Adrenal gland (tissue), 12 donors: Measurements from ENCODE around the gene DGKG. TPM values are rescaled to one million over a fixed set of nuclear protein-coding genes. Genes with fewer than 3 reads are reported as not detected.

Source experiments
- DNase-seq, 7 donors: peaks; one replicate each; pipeline ENCODE4 v3.0.0-alpha.2; 2019 to 2020
- H3K27ac ChIP-seq, 5 donors: fragments of 200-600 bp; sonication (generic) in 4 of 5; 1 replicate in 3 of 5; 2 replicates in 2 of 5; pipeline versions ENCODE4 v1.5.1 to v1.8.0; 2016 to 2020; ENCODE audit warnings: mild to moderate bottlenecking in 1 of 5
- H3K27me3 ChIP-seq: fragments of 200-600 bp; 2 replicates; pipeline ENCODE4 v1.8.0; 2021
- H3K36me3 ChIP-seq, 2 donors: fragments of 200-600 bp; replicated peaks in 1 of 2; 1 replicate in 1 of 2; 2 replicates in 1 of 2; pipeline versions ENCODE4 v1.5.1 to v1.8.0; 2018 to 2022
- H3K4me1 ChIP-seq, 2 donors: fragments of 200-600 bp; replicated peaks in 1 of 2; 1 replicate in 1 of 2; 2 replicates in 1 of 2; pipeline versions ENCODE4 v1.5.1 to v1.8.0; 2018 to 2021
- H3K4me3 ChIP-seq, 4 donors: fragments of 200-600 bp; sonication (generic) in 3 of 4; one replicate each; pipeline ENCODE4 v1.5.1; 2016 to 2018
- H3K9me3 ChIP-seq, 3 donors: fragments of 200-600 bp; sonication (generic) in 1 of 3; replicated peaks in 1 of 3; 1 replicate in 2 of 3; 2 replicates in 1 of 3; pipeline versions ENCODE4 v1.5.1 to v1.8.0; 2016 to 2021
- POLR2A ChIP-seq, 2 donors: fragments of 450-650 bp; IDR thresholded peaks; one replicate each; pipeline ENCODE4 v1.6.1; 2017; ENCODE audit warnings: antibody characterized with exemption in 2 of 2, mild to moderate bottlenecking in 2 of 2, moderate library complexity in 1 of 2
- WGBS, 4 donors: extraction: QIAGEN DNeasy Blood & Tissue Kit in 2 of 4; methylation state at CpG; one replicate each; pipeline versions ENCODE4 v1.1.5 to v1.1.7; 2013 to 2017; 5-methylcytosine and 5-hydroxymethylcytosine counted together
- intact Hi-C, 2 donors: fragments of 100-400 bp; cut with DNase I; formaldehyde crosslinking; loops; one replicate each; pipeline versions ENCODE4 v1.14.1 to v1.15.0; 2022 to 2023
- polyA plus RNA-seq, 3 donors: library from polyadenylated mRNA; stranded (reverse); fragments of 200-250 nt in 2 of 3; fragments of 350-450 nt in 1 of 3; fragmentation: Illumina TruSeq in 1 of 3; extraction: RNeasy Lipid Tissue Mini Kit (QIAGEN cat#74804) in 1 of 3; gene quantifications; one replicate each; pipeline ENCODE4 v1.2.3, GENCODE V29; 2013 to 2014
- total RNA-seq, 9 donors: library from RNA; depleted of rRNA in 4 of 9; stranded (reverse); fragments of >200 nt in 4 of 9; fragments of 120-200 nt in 1 of 9; fragmentation: NEBNext Ultra II Directional in 1 of 9; extraction: Animal tissue kit (Norgen Biotek cat#: 25700) in 1 of 9; gene quantifications; one replicate each; pipeline versions ENCODE4 v1.1.0 to v1.2.4, GENCODE V29; 2013 to 2023
- TF ChIP-seq, protein P1 (sequence below), 6 experiments: fragments of 450-650 bp in 4 of 6; fragments of 200-600 bp in 2 of 6; sonication (generic) in 1 of 6; IDR thresholded peaks; 1 replicate in 5 of 6; 2 replicates in 1 of 6; pipeline versions ENCODE4 v1.5.1 to v1.8.0; 2016 to 2021; ENCODE audit warnings: antibody characterized with exemption in 6 of 6, mild to moderate bottlenecking in 2 of 6, moderate library complexity in 1 of 6
- donor health status: healthy with polysubstance abuse.
- donor health status: Bipolar disorder and iron deficiency.
- donor health status: DM: yes; HTN: yes; CAD: no.
- donor health status: DM: no; HTN: no; CAD: no.
- donor health status: DM: no; HTN: no; CAD: no.
- donor health status: DM: yes; HTN: yes; CAD: no.

DGKG gene
- total and polyA plus RNA-seq, 12 donors, result 2.9 to 43.7 (median 28.3) TPM

DNA sequence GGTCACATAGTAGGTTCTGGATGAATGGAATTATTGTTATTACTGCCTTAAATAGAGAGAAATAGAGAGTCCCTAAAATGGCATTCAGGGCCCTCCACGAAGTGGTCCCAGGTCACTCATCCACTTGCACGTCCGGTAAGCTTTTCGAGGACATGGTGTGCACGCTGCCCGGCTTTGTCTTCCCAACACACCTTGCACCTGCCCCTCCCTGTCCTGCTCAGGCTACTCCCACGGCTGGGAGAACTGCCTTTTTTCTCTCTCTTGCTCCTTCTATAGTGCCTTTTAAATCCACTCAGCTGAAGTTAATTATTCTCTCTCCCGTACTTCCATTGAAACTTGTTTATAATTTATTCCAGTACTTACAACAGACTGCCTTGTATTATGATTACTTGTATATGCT lies 5.6 kb upstream of the DGKG start:
- intact Hi-C loops, result no loop called here
- 78 to 85% (median 81%) methylated on average over 8 of the region's 8 CpGs for WGBS, 4 donors
- Histone ChIP-seq H3K4me1 (peaks cover under 1% of the 10 kb centered on the region in 2 donors), H3K4me3 (no peak overlapping the region), H3K27me3 (peaks cover 16% of the 10 kb centered on the region), H3K36me3 (no peaks in the 10 kb centered on the region), H3K9me3 (no peaks in the 10 kb centered on the region), H3K27ac (no peak overlapping the region)
- no peak for TF ChIP-seq POLR2A (IDR thresholded peaks at IDR 0.05)
- TF ChIP-seq, protein P1, sequence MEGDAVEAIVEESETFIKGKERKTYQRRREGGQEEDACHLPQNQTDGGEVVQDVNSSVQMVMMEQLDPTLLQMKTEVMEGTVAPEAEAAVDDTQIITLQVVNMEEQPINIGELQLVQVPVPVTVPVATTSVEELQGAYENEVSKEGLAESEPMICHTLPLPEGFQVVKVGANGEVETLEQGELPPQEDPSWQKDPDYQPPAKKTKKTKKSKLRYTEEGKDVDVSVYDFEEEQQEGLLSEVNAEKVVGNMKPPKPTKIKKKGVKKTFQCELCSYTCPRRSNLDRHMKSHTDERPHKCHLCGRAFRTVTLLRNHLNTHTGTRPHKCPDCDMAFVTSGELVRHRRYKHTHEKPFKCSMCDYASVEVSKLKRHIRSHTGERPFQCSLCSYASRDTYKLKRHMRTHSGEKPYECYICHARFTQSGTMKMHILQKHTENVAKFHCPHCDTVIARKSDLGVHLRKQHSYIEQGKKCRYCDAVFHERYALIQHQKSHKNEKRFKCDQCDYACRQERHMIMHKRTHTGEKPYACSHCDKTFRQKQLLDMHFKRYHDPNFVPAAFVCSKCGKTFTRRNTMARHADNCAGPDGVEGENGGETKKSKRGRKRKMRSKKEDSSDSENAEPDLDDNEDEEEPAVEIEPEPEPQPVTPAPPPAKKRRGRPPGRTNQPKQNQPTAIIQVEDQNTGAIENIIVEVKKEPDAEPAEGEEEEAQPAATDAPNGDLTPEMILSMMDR (IDR thresholded peaks at IDR 0.05), result no peak
- no peak for DNase-seq

- H3K9me3 ChIP-seq, result no peaks in the 10 kb centered on the region
- peaks cover 27% of the 10 kb centered on the region for H3K27me3 ChIP-seq
- DNase-seq, result no peak
- no peak for TF ChIP-seq POLR2A (IDR thresholded peaks at IDR 0.05)
- TF ChIP-seq, protein P1 (IDR thresholded peaks at IDR 0.05), result no peak
- 60 to 95% (median 71%) methylated on average over 1 of the region's 1 CpG for WGBS, 4 donors
- no peak overlapping the region for H3K4me3 ChIP-seq
- H3K27ac ChIP-seq, result no peak overlapping the region
- H3K36me3 ChIP-seq, result no peaks in the 10 kb centered on the region
- peaks cover 8 to 14% of the 10 kb centered on the region in 2 donors for H3K4me1 ChIP-seq
- intact Hi-C loops, result no loop called here
These were observed 4.2 kb upstream of the DGKG start for GRCh38 chr3:186366206-186366605.

DNA sequence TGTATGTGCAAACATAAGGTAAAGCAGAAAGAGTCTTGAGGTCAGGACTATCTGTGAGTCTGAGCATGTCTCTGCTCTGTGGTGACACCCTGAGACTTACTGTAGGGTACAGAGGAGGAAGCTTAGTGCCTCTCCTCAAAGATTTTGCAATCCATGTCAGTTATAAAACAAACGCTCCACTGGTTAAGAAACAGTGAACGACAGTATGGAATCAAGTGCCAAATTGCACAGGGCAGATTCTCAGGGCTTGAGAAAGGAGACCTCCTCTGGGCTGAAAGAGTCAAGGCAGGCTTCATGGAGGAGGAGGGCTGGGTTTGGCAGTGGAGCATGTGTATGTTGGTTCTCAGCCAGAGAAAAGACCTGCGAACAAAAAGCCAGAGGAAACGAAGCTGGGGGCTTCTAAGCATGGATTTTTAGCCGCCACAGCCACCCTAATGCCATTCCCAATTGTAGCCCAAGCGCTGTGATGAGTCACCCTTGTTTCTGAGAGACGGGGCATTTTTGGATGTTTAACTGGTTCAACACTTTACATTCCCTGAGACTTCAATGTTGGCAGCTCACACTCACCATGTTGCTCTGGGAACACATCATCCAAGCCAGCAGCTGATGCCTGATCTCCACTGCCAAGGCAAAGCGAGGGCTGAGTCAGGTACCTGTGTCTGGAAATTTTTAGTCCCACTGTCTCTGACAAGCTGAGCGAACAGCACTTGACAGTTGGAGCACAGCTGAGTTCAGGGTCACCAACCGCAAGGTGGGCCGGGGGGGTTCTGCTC lies 3.4 kb upstream of the DGKG start:
- peaks cover 33% of the 10 kb centered on the region for H3K27me3 ChIP-seq
- no peak for DNase-seq
- intact Hi-C loops, result no loop called here
- 61 to 72% (median 68%) methylated on average over 11 of the region's 11 CpGs for WGBS, 4 donors
- H3K4me1 ChIP-seq, result peaks cover 8 to 21% of the 10 kb centered on the region in 2 donors
- no peaks in the 10 kb centered on the region for H3K36me3 ChIP-seq
- H3K9me3 ChIP-seq, result no peaks in the 10 kb centered on the region
- TF ChIP-seq POLR2A (IDR thresholded peaks at IDR 0.05), result no peak
- TF ChIP-seq, protein P1 (IDR thresholded peaks at IDR 0.05), result no peak
- H3K4me3 ChIP-seq, result no peak overlapping the region
- no peak overlapping the region for H3K27ac ChIP-seq

DNA sequence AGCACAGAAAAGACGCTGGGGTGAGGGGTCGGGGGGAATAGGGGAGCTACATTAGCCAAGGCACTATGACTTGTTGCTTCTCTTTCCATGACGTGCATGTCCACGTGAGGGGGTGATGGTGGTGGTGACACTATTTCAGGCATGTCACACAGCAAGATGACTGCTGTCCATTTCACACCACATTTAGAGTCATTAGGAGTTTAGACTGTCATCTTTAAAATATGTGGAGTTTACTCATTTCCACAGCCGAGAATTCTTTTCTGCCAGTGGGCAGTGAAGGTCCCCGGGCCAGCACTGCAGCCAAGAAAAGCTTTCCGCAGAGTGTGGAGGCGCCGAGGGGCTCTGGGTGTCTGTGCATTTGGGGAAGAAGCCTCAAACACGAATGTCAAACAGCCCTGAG lies 954 bp upstream of the DGKG start:
- DNase-seq, result peak in 4 of 7 donors; percentile 11 to 63 (median 22)
- 51 to 58% (median 51%) methylated on average over 10 of the region's 10 CpGs for WGBS, 4 donors
- TF ChIP-seq, protein P1 (IDR thresholded peaks at IDR 0.05), result no peak
- no peak for TF ChIP-seq POLR2A (IDR thresholded peaks at IDR 0.05)
- H3K4me1 ChIP-seq, result peaks cover 8 to 27% of the 10 kb centered on the region in 2 donors
- no peaks in the 10 kb centered on the region for H3K9me3 ChIP-seq
- H3K27me3 ChIP-seq, result peaks cover 33% of the 10 kb centered on the region
- H3K27ac ChIP-seq, result no peak overlapping the region
- H3K36me3 ChIP-seq, result no peaks in the 10 kb centered on the region
- H3K4me3 ChIP-seq, result no peak overlapping the region
- intact Hi-C loops, result no loop called here
